ENCODE data around the gene RASGRF2. TPM values are rescaled to one million over a fixed set of nuclear protein-coding genes. Genes with fewer than 3 reads are reported as not detected.
A peak's percentile ranks its signal among the peaks of the same experiment; 100 is the strongest.
"Not testable (repeated sequence)": the region's sequence is repeated elsewhere in the genome, so short reads cannot be mapped to it uniquely, and the experiment has no call there.

The RASGRF2 gene
- total and polyA plus RNA-seq, 11 donors = 3.6 to 16.6 (median 6.3) TPM

DNA sequence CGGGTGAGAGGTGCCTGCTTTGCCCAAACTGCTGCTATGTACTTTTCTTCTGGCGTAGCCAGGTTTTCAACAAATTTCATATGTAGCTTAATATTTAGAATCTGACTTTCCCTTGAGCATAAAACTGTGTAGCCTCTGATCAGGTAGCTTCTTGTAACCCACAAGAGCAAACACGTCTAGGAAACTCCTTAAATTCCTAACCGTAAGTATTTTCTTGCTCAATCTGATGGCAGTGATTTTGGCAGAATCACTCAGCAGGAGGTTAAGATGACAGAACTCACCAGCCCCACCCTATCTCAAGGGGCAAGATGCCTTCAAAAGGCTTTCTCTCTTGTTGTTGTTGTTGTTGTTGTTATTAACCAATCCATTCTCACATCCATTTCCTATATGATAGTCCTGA lies 293.7 kb downstream of the RASGRF2 start:
- Histone ChIP-seq H3K36me3 (peaks cover 0 to 92% (median 60%) of the 10 kb centered on the region in 9 donors), H3K27me3 (no peaks in the 10 kb centered on the region), H3K9me3 (no peaks in the 10 kb centered on the region), H3K4me1 (peaks cover 0 to 46% (median 19%) of the 10 kb centered on the region in 12 donors), H3K27ac (no peak overlapping the region), H3K4me3 (no peak overlapping the region)
- DNase-seq = no peak
- no peak for TF ChIP-seq CTCF (IDR thresholded peaks at IDR 0.05)
- TF ChIP-seq POLR2A (IDR thresholded peaks at IDR 0.05) = no peak
- no peak for ATAC-seq
- intact Hi-C loops (cut with DNase I) = no loop called here
- 76 to 84% (median 81%) methylated on average over 4 of the region's 4 CpGs for WGBS, 4 donors

- H3K4me3 ChIP-seq = no peak overlapping the region
- H3K27ac ChIP-seq = no peak overlapping the region
- peaks cover 0 to 6% (median 0%) of the 10 kb centered on the region in 12 donors for H3K9me3 ChIP-seq
- peaks cover 0 to 36% (median 10%) of the 10 kb centered on the region in 12 donors for H3K4me1 ChIP-seq
- peaks cover 0 to 96% (median 71%) of the 10 kb centered on the region in 9 donors for H3K36me3 ChIP-seq
- no peak for DNase-seq
- no peaks in the 10 kb centered on the region for H3K27me3 ChIP-seq
- 91 to 96% (median 93%) methylated on average over 14 to 21 of the region's 21 CpGs for WGBS, 4 donors
- TF ChIP-seq CTCF (IDR thresholded peaks at IDR 0.05) = no peak
- no peak for TF ChIP-seq POLR2A (IDR thresholded peaks at IDR 0.05)
- intact Hi-C loops (cut with DNase I) = no loop called here
- peak in 1 of 4 donors; percentile 17 for ATAC-seq
Observed at GRCh38 chr5:81254886-81255559, 294.9 kb downstream of the RASGRF2 start.

DNA sequence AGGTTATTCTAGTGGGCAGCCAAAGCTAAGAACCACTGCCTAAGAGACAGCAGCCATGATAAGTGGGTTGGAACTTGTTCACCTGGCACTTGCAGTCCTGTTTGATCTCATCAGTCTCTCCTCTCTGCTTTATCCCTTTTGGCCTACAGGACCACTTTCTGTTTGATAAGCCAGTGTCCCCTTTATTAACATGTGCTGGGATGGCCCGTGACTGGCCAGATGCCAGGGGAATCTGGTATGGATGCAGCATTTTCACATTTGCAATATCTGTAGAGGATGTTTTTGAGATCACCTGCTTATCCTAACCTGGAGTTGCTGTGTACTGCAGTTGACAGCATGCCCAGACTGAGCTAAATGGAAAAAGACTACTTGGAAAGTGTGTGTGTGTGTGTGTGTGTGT lies 296.6 kb downstream of the RASGRF2 start:
- peaks cover 0 to 18% (median 1%) of the 10 kb centered on the region in 12 donors for H3K9me3 ChIP-seq
- intact Hi-C loops (cut with DNase I) = no loop called here
- 45 to 64% (median 61%) methylated on average over 1 of the region's 1 CpG for WGBS, 4 donors
- DNase-seq (no peak), ATAC-seq (no peak)
- peaks cover 0 to 19% (median 3%) of the 10 kb centered on the region in 12 donors for H3K4me1 ChIP-seq
- H3K27ac ChIP-seq = no peak overlapping the region
- H3K4me3 ChIP-seq = no peak overlapping the region
- no peaks in the 10 kb centered on the region for H3K27me3 ChIP-seq
- H3K36me3 ChIP-seq = peaks cover 0 to 100% (median 83%) of the 10 kb centered on the region in 9 donors
- TF ChIP-seq CTCF (IDR thresholded peaks at IDR 0.05) (no peak), POLR2A (IDR thresholded peaks at IDR 0.05) (no peak)

DNA sequence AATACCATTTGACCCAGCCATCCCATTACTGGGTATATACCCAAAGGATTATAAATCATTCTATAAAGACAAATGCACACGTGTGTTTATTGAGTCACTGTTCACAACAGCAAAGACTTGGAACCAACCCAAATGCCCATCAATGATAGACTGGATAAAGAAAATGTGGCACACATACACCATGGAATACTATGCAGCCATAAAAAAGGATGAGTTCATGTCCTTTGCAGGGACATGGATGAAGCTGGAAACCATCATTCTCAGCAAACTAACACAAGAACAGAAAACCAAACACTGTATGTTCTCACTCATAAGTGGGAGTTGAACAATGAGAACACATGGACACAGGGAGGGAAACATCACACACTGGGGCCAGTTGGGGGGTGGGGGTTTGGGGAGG lies 302.6 kb downstream of the RASGRF2 start:
- H3K36me3 ChIP-seq = peaks cover 3 to 100% (median 73%) of the 10 kb centered on the region in 9 donors
- H3K9me3 ChIP-seq = peaks cover 0 to 36% (median 4%) of the 10 kb centered on the region in 12 donors
- DNase-seq; H3K27ac ChIP-seq; H3K4me3 ChIP-seq; H3K27me3 ChIP-seq; intact Hi-C loops (cut with DNase I); ATAC-seq; H3K4me1 ChIP-seq: not testable (repeated sequence)
- WGBS, 4 donors = 93 to 97% (median 95%) methylated on average over 1 of the region's 1 CpG
